Activated T-cell treated with anti-CD3 and anti-CD28 coated beads, Interleukin-2, amount 50 U/mL, for 1 hour (primary cell): ENCODE measurements around the gene GAS7.
"Not testable (repeated sequence)": the region's sequence is repeated elsewhere in the genome, so short reads cannot be mapped to it uniquely, and the experiment has no call there.

Source experiments
- DNase-seq: peaks from one replicate; pipeline ENCODE4 v3.0.0-alpha.2; 2020

The GAS7 gene

DNA sequence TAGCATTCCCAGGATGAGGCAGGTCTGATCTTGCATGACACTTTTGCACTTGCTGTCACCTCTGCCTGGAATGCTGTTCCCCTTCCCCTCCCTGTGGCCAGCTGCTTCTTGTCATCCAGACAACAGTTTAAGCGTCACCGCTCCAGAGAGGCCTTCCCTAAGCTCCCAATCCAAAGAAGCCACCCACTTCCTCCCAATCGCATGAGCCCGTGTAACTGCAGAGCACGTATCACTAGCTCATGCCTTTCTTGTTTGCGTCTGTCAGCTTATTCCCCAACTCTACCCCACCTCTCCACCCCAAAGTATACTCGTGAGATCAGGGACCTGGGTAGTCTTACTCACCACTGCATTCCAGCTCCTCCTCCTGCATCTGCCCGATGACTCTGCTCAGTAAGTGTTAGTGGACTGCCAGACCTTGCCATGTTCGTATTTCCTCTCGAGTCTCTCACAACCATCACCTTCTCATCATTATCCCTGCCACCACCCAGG, 92.8 kb downstream of the GAS7 start:
- DNase-seq = no peak

DNA sequence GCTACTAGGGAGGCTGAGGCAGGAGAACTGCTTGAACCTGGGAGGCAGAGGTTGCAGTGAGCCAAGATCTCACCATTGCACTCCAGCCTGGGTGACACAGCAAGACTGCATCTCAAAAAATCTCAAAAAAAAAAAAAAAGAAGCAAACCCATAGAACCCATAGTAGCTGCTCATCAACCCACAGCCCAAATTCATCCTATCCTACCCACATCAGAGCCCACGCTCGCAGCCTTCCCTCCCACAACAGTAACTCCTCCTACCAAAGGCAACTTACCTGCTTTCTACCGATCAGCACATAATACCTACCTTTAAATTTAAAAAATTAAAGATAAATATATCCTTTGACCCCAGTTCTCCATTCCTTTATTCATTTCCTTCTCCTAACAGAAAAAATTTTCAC, 94.7 kb downstream of the GAS7 start:
- DNase-seq = no peak

DNA sequence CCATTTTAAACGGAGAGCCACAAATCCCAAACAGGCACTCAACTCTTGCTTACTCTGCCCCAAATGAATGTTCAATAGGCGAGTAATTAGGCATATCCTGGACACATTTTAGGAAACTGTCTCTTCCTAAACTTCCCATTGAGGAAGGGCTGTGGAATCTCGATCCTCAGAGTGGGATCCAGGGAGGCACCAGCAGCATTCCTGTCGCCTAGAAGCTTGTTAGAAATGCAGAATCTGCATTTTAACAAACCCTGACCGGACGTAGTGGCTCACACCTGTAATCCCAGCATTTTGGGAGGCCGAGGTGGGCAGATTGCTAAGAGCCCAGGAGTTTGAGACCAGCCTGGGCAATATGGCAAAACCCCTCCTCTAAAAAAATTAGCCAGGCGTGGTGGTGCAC, 95.6 kb downstream of the GAS7 start:
- DNase-seq = no peak

DNA sequence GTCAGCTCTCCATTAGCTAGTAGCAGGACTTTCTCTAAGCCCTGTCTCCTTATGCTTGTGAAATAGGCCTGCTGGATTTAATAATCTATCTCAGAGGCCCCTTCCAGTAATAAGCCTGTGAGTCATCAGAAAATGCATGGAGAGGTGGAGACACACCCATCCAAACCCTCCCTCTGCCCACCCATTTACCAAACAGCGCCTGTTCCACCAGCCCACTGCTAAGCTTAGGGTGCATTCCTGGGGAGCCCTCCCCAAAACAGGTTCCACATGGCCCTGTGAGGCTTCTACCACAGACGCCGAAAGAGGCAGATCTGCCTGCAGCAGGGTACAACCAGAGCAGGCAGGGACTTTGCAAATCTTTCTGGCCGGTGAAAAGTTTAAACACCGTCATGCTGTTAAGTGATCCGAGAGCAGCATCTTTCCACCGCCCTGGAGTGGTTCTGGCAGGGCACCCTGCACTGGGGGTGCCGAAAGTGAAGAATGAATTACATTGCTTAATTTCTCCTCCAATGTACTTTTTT, 99.3 kb downstream of the GAS7 start:
- no peak for DNase-seq

DNA sequence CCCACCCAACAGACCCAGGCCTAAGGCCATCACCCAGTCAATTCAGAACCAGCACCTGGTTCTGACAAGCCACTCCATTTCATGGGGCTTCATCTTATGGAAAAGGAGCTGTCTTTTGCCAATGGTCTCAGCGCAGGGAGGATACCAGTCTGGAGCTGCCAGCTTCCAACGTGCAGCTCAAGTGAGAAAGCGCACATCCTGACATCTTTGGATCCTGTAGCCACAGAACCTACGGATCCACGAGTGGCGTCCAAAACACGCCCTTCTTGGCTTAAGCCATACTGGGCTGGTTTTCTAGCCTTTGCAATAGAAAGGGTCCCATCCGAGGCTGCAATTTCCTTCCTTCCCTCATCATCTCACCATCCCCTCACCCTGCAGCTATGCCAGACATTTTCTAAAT, 101.8 kb downstream of the GAS7 start:
- no peak for DNase-seq

DNA sequence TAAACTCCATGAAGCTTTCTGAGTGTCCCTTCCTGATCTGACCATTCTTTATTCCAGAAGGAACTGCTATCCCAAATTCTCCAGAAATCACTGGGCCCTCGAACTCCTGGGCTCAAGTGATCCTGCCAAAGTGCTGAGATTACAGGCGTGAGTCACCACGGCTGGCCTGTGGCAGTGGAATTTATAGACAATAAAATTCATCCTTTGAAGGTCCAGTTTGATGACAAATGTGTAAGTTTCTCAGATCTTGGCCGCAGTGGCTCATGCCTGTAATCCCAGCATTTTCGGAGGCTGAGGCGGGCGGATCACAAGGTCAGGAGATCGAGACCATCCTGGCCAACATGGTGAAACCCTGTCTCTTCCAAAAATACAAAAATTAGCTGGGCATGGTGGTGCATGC, 103.1 kb downstream of the GAS7 start:
- DNase-seq = not testable (repeated sequence)

DNA sequence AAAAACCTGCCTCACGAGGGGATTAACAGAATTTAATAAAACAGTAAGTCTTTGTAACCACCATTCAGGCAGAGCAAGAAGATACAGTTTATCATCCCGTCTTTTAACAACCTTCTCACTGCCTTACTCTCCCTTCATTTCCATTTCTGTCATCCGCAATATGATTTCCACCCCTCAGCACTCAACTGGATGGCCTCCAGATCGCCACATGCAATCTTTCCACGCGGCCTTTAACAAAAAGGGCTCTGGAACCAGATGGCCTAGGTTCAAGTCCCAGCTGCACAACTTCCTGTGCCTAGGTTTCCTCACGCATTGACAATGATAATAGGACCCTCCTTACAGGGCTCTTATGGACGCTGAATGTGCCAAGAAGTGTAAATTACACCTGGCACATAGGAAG, 103.6 kb downstream of the GAS7 start:
- no peak for DNase-seq

DNA sequence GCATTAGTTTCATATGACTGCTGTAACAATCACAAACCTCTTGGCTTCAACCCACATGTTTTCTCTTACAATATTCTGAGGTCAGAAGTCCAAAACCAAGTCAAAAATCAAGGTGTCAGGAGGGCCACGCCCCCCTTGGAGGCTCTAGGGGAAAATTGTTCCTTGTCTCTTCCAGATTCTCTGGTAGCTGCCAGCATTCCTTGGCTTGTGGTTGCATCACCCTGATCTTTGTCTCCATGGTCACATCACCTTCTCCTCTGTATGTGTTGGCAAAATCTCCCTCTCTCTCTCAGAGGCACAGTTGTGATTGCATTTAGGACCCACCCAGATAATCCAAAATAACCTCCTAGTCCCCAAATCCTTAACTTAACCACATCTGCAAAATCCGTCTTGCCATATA, 105.8 kb downstream of the GAS7 start:
- no peak for DNase-seq

DNA sequence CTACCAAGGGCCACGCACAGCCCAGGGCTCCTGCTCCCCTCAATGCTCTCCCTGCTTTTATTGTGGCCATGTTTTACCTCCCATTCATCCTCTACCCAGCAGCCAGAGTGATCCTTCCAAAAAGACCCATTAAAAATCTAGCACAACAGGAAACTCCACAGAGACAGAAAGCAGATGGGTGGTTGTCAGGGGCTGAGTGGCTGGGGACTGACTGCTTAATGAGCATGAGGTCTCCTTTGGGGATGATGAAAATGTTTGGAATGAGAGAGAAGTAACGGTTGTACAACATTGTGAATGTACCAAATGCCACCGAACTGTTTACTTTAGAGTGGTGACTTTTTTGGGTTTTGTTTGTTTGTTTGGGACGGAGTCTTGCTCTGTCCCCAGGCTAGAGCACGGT, 107.4 kb downstream of the GAS7 start:
- no peak for DNase-seq

DNA sequence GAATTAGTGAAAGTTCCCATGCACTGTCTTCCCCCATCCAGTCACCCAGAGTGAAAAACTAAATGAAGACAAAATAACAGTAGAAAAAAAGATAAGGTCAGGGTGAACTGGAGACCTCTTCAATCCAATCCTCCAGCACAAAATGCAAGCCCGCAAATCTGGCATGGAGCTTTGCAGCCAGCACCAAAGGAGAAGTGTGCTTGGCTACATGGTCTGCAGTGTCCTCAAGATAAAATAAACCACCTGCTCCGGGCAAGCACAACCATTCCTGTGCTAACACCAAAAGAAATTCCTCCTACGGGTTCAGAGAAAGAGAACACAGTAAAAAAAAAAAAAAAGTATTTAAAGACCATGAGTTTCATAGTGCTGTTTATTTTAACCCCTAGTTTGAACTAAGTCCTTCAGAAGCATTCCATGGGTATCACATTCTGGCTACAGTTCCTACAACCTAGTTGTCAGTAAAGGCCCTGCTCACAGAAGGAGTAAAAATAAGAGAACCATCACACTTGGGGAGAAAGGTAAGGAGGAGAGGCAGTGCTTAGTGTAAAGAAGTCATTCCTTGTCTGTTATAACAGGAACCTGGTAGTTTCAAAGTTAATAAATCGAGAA, 109.1 kb downstream of the GAS7 start:
- no peak for DNase-seq

DNA sequence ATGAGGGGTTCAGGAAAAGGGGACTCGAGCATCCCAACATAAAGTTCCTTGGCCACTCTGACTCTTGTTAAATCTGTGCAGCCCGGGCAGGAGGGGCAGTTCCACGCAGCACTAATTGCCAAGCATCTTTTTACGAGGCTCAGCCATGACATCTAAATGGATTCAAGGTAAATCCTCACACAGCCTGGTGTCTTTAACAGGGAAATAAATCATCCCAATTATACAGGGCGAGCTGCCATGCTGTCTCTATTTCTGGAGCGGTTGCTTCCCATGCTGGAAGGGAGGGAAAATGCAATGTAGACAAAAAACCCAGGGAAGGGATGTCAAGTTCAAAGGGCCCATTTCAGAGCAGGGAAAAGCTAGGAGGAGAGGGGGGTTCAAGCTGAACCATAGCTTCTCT, 110.0 kb downstream of the GAS7 start:
- no peak for DNase-seq

DNA sequence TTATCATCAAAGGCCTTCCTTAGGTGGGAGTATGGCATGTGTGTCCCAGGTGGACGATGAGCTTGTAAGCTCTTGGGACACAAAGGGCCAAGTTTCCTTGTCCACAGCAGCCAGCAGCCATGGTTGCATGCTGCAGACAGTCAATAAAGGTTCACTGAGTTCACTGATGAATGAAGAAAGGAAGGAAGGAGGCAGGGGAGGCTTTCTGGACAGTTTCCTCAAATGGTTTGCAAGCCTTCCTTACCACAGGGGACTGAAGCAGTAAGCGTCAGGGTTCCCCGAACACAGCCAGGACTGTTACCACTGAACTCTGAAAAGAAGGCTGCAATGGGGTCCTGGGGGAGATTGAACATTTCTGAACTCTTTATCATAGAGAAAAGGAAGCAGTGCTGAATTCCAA, 111.1 kb downstream of the GAS7 start:
- no peak for DNase-seq

DNA sequence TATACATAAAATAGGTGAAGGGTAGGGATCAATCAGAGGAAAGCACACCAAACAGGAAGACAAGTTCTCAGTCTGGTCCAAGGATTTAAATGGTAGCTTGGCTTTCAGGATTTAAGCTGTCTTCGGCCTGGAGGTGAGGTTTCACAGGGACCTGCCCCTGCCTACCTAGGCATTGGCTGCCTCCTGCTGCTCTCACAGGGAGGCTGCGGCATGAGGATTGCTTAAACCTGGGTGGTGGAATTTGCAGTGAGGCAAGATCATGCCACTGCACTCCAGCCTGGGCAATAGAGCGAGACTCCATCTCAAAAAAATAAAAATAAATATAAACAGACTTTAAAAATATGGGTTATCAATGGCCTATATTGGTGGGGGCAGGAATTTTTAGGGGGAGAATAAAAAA, 114.5 kb downstream of the GAS7 start:
- no peak for DNase-seq

DNA sequence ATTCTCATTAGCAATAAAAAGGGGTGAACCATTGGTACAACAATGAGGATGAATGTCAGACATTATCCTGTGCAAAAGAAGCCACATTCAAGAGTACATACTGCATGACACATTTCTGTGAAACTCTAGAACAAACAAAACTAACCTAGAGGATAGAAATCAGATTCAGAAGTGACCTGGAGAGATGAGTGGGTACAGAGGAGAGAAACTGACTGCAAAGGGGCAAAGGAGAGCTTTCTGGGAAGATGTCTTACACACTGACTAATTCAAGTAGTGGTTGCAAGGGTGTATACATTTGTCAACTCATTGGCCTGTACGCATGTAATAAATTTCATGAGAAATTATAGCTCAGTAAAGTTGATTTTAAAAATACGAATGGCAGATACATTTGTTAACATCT, 115.6 kb downstream of the GAS7 start:
- DNase-seq = no peak

DNA sequence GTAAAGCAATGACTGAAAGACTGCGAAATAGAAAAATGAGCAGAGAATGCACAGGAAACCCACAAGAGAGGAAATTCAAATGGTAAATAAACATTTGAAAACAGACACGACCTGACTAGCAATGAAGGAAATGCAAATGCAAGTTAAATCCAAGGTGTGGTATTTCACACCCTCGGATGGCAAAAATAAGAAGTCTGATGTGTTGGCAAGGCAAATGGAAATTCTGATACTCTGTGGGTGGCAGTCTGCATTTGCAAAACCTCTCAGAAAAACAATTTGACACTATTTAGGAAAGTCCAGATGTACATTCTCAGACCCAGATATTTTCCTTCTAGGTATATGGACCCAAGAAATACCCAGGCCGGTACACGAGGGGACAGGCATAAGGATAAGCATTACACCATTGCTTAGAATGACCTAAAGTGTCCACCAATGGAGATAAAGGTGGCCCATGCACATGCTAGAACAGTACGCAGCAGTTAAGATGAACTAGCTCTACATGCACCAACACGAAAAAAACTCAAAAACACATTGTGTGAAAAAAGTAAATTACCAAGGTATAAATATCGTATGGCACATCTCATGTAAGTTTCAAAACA, 116.7 kb downstream of the GAS7 start:
- no peak for DNase-seq

DNA sequence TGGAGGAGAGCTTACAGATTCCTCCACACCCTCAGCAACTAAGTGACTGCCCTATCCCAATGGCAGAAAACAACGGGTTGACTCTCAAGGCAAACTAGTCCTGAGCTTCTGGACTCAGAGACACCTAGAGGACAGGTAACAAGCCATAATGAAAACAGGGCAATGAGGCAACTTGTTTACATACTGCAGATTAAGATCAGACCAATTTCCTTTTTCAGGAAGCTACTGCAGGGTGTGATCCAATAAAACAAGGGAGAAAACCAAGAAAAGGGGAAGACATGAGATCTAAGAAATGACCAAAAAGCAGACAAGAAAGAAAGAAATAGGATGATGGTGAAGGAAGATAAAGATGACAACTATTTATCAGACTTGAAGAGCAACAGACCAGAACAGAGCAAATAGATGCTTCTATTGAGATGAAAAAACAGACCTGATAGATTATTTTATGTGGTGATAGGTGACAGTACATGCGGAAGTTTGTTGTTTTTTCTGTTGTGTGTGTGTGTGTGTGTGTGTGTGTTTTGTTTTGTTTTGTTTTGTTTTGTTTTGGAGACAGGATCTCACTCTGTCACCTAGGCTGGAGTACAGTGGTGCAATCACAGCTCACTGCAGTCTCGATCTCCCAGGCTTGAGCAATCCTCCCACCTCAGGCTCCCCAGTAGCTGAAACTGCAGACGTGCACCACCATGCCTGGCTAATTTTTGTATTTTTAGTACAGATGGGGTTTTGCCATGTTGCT, 120.7 kb downstream of the GAS7 start:
- DNase-seq = no peak

DNA sequence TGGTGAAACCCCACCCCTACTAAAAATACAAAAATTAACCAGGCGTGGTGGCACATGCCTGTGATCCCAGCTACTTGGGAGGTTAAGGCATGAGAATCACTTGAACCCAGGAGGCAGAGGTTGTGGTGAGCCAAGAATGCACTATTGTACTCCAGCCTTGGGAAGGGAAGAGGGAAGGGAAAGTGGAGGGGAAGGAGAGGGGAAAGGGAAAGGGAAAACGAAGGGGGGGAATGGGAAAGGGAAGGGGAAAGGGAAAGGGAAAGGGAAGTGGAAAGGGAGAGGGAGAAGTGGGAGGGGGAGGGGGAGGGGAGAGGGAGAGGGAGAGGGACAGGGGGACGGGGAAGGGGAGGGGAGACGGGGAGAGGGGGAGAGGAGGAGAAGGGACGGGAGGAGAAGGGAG, 122.5 kb downstream of the GAS7 start:
- no peak for DNase-seq

DNA sequence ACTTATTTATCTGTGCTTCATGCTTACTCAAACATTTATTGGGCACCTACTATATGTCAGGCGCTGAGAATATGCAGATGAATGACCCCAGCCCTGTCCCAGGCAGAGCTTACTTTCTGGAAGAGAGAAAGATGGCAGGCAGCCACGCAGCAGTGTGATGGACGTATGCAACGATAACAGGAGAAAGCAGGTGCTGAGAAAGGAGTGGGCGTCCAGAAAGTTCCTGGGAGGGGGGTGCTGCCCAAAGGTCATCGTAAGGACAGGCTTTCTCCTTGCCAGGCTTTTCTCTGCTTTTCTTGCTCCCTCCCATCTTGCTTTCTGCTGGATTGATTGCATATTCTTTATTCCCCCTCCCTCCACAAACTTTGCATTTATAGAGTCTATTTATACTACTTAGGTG, 124.5 kb downstream of the GAS7 start:
- DNase-seq = no peak

DNA sequence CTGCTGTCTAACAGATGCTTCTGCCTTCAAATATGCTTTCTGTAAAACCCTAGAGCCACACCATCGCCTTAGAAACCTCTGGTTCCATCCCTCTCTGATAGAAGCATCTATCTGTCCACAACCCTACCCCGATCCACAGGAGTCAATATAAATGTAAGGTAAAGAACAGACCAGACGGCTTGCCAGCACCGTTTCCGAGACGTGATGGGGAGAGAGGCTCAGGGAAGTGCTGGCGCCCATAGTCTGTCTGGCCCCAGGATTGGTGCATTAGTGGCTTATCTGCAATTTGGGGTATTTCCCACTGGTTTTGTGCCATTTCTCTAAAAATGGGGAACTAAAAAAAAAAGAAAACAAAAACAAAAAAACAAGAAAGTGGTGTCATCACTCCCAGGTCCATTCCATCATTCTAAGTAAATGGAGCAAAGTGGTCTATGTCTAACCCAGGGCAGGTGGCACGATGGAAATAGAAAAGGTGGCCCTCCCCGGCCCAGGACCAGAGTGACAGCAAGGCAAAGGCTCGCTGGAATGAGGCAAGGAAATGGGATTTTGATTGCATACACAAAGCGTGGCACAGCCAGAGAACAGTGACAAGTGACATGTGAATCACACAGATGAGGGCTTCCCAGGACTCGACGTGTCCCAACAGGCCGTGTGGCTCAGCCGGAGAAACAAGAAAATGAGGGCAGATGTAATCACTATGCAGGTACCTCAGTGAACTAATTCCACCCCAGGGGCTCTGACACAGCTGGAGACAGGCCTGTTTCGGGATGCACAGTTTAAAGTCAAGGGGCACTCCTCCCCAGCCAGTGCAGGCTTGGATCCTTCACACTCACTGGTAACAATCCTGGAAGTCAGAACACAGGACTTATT, 125.6 kb downstream of the GAS7 start:
- DNase-seq = no peak

DNA sequence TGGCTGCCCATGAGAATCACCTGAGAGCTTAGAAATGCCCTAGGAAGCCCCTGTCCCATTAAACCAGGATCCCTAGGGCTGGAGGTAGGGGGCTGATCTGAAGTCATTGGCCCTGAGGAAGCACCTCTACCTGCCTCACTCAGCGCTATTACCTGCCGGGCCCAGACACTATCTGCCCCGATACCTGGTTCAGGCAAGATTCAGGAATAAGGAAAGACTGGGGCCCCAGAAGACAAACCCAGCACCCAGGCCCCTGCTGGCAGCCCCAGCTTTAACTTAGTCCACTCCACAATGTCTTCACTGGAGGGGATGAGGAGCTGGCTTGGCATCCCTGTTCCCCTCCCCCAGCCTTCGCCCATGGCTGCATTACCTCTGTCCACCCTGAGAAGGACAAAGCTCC, 126.3 kb downstream of the GAS7 start:
- DNase-seq = no peak

DNA sequence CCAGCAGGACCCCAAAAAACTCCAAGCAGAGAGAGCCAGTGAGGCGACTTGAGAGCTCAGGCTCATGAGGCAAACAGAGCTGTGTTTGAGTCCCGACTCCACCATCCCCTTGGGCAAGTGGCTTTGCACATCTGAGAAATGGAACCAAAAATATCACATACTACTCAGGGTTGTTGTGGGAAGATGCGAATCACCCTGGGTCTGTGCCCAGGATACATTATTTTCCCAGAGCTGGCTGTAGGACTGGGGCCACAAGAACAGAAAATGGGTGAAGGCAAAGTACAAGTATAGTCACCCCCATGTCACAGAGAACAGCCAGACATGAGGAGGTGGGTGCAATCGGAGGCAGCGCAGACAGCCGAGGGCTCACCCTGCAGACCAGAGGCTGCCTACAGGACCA, 127.3 kb downstream of the GAS7 start:
- no peak for DNase-seq

DNA sequence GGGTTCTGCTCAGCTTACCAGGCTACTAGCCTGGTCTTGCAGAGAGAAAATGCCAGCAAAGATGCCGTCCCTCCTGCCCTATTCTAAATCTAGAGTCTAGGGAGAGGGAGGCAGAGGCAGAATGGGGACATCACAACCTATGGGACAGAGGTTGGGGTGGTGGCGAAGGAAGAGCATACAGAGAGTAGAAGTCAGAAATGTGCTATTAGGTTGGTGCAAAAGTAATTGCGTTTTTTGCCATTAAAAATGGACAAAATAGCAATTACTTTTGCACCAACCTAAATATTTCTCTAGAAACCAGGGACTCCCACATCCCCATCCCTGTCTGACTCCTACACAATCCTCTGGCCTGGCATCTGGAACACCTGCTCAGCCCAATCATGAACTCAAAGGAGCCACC, 127.7 kb downstream of the GAS7 start:
- DNase-seq = no peak

DNA sequence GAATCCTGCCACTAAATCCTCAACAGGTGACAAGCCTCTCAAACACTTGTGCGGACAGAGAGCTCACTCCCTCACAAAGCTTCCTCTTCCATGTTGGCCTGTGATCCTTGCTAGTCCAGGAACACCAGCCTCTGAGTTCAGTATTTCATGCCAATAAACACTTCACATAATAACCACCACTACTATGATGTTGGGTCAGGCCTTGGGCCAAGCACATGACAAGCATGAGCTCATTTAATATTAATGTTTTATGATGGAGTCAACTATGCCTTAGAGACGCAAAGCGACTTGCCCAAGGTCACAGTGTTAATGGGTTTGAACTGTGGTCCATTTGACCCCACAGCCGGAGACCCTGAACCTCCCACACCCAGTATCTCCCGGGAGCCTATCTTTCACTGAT, 129.1 kb downstream of the GAS7 start:
- DNase-seq = no peak
